Liver (tissue), 3 donors: Measurements from ENCODE around the gene SCNN1B.

Source experiments
- EGR1 ChIP-seq, 2 donors: IDR thresholded peaks; 2 replicates each; pipeline ENCODE4 v1.6.1; 2016 to 2018; ENCODE audit warnings: antibody characterized with exemption in 2 of 2, low read depth in 2 of 2
- GABPA ChIP-seq, 2 donors: IDR thresholded peaks in 1 of 2; conservative IDR thresholded peaks in 1 of 2; 2 replicates each; pipeline ENCODE4 v1.6.1; 2016; ENCODE audit warnings: antibody characterized with exemption in 2 of 2, mild to moderate bottlenecking in 1 of 2, moderate library complexity in 1 of 2
- HNF4A ChIP-seq, 2 donors: conservative IDR thresholded peaks; 2 replicates each; pipeline ENCODE4 v1.6.1; 2016; ENCODE audit warnings: antibody characterized with exemption in 2 of 2, mild to moderate bottlenecking in 2 of 2
- HNF4G ChIP-seq: IDR thresholded peaks from 2 replicates; pipeline ENCODE4 v1.6.1; 2016; ENCODE audit warnings: antibody characterized with exemption
- JUND ChIP-seq, 2 donors: IDR thresholded peaks; 2 replicates each; pipeline ENCODE4 v1.6.1; 2016; ENCODE audit warnings: antibody characterized with exemption in 2 of 2
- RAD21 ChIP-seq, 2 donors: IDR thresholded peaks; 2 replicates each; pipeline ENCODE4 v1.6.1; 2016; ENCODE audit warnings: antibody characterized with exemption in 2 of 2, mild to moderate bottlenecking in 2 of 2
- SP1 ChIP-seq: IDR thresholded peaks from 2 replicates; pipeline ENCODE4 v1.6.1; 2018; ENCODE audit warnings: antibody characterized with exemption, mild to moderate bottlenecking
- TAF1 ChIP-seq: conservative IDR thresholded peaks from 2 replicates; pipeline ENCODE4 v1.6.1; 2016; ENCODE audit warnings: antibody characterized with exemption, mild to moderate bottlenecking
- TF ChIP-seq, protein P1 (sequence below): fragments of 150-350 bp; IDR thresholded peaks from 2 replicates; pipeline ENCODE4 v1.5.1; 2017; ENCODE audit warnings: improper control_type of control experiment, low read depth, low read length; ENCODE audit not compliant: missing input control
- TF ChIP-seq, protein P2 (sequence below): IDR thresholded peaks from 2 replicates; pipeline ENCODE4 v1.6.1; 2016; ENCODE audit warnings: antibody characterized with exemption, mild to moderate bottlenecking
- TF ChIP-seq, protein P3 (sequence below): IDR thresholded peaks from 2 replicates; pipeline ENCODE4 v1.6.1; 2016; ENCODE audit warnings: antibody characterized with exemption
- donor health status: healthy.
- donor health status: healthy.

DNA sequence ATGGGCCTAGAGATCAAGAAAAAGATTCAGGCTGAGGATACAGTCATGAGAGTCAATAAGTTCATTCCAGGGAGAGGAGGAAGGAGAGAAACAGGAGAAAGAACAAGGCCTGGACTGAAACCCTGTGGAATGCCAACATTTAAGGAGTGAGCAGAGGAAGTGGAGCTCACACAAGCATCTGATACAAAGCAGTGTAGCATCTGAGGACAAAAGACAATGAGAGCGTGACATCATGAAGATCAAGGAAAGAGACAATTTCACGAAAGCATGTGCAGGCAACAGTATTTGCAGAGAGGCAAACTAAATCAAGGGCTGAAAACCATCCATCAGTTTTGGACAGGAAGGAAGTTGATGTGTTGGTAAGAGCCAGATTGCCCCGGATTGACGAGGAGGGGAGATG lies 25.3 kb upstream of the SCNN1B start:
- TF ChIP-seq, protein P1, sequence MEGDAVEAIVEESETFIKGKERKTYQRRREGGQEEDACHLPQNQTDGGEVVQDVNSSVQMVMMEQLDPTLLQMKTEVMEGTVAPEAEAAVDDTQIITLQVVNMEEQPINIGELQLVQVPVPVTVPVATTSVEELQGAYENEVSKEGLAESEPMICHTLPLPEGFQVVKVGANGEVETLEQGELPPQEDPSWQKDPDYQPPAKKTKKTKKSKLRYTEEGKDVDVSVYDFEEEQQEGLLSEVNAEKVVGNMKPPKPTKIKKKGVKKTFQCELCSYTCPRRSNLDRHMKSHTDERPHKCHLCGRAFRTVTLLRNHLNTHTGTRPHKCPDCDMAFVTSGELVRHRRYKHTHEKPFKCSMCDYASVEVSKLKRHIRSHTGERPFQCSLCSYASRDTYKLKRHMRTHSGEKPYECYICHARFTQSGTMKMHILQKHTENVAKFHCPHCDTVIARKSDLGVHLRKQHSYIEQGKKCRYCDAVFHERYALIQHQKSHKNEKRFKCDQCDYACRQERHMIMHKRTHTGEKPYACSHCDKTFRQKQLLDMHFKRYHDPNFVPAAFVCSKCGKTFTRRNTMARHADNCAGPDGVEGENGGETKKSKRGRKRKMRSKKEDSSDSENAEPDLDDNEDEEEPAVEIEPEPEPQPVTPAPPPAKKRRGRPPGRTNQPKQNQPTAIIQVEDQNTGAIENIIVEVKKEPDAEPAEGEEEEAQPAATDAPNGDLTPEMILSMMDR, result no peak
- TF ChIP-seq RAD21 (IDR thresholded peaks at IDR 0.05) (no peak), GABPA (IDR thresholded peaks at IDR 0.05 in 1 of 2, conservative IDR thresholded peaks at IDR 0.05 in 1 of 2) (no peak), JUND (IDR thresholded peaks at IDR 0.05) (no peak), HNF4A (conservative IDR thresholded peaks at IDR 0.05) (no peak), SP1 (no peak), EGR1 (IDR thresholded peaks at IDR 0.05; ENCODE audit: low read depth in 2 of 2) (no peak), HNF4G (no peak), TAF1 (no peak)
- TF ChIP-seq, protein P2, sequence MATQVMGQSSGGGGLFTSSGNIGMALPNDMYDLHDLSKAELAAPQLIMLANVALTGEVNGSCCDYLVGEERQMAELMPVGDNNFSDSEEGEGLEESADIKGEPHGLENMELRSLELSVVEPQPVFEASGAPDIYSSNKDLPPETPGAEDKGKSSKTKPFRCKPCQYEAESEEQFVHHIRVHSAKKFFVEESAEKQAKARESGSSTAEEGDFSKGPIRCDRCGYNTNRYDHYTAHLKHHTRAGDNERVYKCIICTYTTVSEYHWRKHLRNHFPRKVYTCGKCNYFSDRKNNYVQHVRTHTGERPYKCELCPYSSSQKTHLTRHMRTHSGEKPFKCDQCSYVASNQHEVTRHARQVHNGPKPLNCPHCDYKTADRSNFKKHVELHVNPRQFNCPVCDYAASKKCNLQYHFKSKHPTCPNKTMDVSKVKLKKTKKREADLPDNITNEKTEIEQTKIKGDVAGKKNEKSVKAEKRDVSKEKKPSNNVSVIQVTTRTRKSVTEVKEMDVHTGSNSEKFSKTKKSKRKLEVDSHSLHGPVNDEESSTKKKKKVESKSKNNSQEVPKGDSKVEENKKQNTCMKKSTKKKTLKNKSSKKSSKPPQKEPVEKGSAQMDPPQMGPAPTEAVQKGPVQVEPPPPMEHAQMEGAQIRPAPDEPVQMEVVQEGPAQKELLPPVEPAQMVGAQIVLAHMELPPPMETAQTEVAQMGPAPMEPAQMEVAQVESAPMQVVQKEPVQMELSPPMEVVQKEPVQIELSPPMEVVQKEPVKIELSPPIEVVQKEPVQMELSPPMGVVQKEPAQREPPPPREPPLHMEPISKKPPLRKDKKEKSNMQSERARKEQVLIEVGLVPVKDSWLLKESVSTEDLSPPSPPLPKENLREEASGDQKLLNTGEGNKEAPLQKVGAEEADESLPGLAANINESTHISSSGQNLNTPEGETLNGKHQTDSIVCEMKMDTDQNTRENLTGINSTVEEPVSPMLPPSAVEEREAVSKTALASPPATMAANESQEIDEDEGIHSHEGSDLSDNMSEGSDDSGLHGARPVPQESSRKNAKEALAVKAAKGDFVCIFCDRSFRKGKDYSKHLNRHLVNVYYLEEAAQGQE, result no peak
- TF ChIP-seq, protein P3, sequence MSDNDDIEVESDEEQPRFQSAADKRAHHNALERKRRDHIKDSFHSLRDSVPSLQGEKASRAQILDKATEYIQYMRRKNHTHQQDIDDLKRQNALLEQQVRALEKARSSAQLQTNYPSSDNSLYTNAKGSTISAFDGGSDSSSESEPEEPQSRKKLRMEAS, result no peak
